Measurements from ENCODE around the gene ATP6V1G1. TPM values are rescaled to one million over a fixed set of nuclear protein-coding genes. Genes with fewer than 3 reads are reported as not detected.

Gene ATP6V1G1
- total RNA-seq, 4 donors from 2014 or later = 132 to 159 (median 149) TPM

DNA sequence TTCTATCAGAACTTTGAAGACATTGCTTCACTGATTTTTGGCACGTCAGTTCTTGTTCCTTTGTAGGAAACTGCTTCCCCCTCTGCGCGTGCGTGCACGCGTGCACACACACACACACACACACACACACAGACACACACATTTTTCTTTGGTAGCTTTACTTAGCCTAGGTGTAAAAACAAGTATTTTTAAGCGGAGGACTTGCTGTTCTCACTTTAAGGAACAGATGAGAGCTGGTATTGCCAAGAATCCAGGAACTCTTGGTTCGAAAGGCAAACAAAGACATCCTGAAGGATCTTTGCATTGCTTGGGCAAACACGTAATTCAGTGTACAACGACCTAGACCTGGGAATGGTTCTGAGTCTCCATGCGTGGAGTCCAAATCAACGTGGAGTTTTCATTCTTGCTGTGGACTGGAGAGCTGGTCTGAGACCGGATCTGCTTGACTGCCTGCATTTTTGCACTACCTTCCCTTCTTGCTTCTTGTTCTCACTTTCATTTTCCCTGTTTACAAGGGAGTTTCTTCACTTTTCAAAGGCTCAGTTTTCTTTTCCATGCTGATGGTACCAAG is 31.7 kb downstream of the ATP6V1G1 start:
- TF ChIP-seq, protein P1, sequence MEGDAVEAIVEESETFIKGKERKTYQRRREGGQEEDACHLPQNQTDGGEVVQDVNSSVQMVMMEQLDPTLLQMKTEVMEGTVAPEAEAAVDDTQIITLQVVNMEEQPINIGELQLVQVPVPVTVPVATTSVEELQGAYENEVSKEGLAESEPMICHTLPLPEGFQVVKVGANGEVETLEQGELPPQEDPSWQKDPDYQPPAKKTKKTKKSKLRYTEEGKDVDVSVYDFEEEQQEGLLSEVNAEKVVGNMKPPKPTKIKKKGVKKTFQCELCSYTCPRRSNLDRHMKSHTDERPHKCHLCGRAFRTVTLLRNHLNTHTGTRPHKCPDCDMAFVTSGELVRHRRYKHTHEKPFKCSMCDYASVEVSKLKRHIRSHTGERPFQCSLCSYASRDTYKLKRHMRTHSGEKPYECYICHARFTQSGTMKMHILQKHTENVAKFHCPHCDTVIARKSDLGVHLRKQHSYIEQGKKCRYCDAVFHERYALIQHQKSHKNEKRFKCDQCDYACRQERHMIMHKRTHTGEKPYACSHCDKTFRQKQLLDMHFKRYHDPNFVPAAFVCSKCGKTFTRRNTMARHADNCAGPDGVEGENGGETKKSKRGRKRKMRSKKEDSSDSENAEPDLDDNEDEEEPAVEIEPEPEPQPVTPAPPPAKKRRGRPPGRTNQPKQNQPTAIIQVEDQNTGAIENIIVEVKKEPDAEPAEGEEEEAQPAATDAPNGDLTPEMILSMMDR (IDR thresholded peaks at IDR 0.05; ENCODE audit: low read depth) = no peak

DNA sequence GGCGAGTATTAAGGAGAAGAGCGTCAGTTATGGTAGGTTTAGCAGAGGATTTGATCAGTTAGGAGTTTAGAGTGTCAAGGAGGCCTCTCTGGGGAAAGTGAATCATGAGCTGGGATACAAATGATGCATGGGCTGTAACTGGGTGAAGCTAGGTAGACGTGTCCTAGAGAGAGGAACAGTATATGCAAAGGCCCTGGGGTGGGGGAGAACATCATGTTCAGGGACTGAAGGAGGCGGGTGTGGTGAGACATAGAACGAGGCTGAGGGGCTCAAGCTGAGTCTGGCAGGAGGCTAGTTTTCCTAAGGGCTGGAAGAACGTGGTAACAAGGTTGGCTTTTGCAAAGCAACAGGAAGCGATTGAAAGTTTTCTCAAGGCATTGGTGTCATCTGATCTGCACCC is 34.0 kb downstream of the ATP6V1G1 start:
- TF ChIP-seq, protein P1 (IDR thresholded peaks at IDR 0.05; ENCODE audit: low read depth) = no peak

DNA sequence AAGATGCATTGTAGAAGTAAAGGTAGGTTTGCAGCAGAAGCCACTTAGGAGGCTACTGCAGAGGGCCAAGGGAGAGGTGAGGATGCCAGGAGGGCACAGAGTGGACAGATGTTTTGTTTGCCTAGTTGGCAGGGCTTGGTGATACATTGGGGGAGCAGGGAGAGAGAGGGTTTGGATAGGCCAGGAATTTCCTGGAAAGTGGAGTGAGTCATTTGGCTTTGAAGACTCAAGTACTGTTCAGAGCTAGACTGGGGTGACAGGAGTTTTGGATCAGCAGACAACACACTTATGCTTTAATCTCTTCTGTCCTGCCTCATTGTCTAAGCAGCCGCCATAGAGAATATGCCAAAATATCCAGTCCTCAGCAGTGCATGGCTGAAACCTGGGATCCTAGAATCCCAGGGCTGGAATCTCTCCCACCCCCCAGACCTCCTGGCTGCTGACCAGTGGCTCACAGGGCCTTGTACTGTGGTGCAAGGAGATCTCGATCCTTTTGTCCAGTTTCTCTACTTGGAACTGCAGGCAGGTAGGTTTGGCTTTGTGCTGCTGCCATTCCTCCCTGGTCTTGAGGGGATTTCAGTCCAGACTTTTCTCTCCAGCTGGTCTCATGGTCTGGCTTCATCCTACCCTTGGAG is 34.5 kb downstream of the ATP6V1G1 start:
- TF ChIP-seq, protein P1 (IDR thresholded peaks at IDR 0.05; ENCODE audit: low read depth) = no peak

DNA sequence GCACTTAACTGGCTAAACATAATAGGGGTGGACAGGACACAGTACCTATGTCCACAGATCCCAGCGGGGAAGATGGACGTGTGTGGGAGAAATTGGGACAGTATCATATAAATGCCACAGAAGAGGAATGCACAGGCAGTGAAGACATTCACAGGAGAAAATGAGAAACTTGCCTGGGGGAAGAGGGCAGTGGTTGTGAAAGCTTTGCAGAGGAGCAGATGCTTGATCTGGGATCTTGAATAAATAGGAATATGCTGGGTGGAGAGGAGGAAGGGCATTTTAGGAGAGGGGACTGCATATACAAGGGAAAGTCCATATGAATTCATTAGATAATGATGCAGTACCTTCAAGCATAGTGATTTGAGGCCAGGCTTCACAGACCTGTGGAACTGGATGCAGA is 37.1 kb downstream of the ATP6V1G1 start:
- TF ChIP-seq, protein P1 (IDR thresholded peaks at IDR 0.05; ENCODE audit: low read depth) = no peak

DNA sequence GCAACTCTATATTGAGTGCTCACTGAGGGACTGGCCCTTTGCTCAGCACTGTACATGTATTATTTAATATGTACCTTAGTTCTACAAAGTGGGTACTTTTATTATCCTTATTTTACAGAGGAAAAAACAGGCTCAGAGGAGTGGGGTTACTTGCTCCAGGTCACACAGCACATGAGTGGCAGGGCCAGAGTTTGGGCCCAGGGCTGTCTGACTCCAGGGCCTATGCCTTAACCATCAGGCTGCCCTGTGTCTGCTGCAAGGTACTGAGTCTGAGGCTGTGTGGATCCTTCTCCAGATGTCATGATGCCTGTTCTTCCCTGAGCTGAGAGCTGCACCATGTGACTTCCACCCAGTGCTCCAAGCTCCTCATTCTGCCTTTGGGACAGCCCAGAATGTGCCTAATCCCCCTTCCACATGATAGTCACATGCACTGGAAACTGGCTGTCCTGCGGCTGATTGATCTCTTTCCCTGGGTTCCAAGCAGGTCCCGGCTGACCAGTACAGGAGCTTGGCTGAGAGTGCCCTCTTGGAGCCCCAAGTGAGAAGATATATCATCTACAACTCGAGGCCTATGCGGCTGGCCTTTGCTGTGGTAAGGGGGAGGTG is 38.9 kb downstream of the ATP6V1G1 start:
- TF ChIP-seq, protein P1 (IDR thresholded peaks at IDR 0.05; ENCODE audit: low read depth) = no peak

DNA sequence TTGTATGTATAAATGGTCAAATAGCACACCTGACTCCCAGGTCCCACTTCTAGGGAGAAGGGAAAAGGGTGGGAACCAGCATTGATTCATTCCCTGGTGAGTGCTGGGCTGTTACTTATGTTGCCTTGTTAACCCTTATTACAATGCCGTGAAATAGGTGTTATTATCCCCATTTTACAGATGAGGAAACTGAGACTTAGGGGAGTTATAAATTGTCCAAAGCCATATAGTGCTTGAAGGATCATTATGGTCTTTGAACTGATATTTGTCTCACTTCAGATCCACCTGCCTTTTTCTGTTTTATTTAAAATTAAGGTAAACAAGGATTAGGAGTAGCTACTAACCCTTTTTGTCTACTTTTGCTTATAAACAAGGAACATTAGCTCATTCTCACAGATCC is 40.0 kb downstream of the ATP6V1G1 start:
- TF ChIP-seq, protein P1 (IDR thresholded peaks at IDR 0.05; ENCODE audit: low read depth) = no peak

DNA sequence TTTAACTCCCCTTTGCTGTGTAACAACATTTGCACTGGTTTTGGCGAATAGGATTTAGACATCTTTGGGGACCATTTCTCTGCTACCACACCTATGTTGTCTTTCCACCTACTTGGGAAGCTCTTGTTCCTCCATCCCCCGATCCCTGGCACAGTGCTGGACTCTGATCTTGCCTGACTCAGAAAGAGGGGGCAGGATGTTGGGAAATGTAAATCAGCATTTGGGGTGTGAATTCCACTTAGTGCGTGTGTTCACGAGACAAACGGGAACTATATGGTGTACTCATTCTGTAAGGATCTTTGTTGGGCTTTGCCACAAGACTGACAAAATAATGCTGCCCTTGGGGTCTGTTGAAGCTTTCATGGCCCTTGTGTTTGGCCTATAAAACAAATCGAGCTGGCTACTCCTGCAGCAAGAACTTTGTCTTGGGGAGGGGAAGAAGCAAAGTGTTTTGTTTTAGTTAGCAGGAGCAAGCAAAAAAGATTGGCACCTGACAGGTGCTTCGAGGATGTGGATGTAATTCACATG is 42.1 kb downstream of the ATP6V1G1 start:
- TF ChIP-seq, protein P1 (IDR thresholded peaks at IDR 0.05; ENCODE audit: low read depth) = no peak

Measured in subcutaneous adipose tissue (tissue), 4 donors.